Esophagus squamous epithelium (tissue), 5 donors: ENCODE measurements around the gene TEKTIP1. TPM values are rescaled to one million over a fixed set of nuclear protein-coding genes. Genes with fewer than 3 reads are reported as not detected.
"Not testable (repeated sequence)": the region's sequence is repeated elsewhere in the genome, so short reads cannot be mapped to it uniquely, and the experiment has no call there.

Source experiments
- DNase-seq: peaks from one replicate; lab custom pipeline; 2025; lab: John Stamatoyannopoulos, UW
- H3K27ac ChIP-seq, 4 donors: fragments of 200-600 bp; sonication (generic); one replicate each; pipeline ENCODE4 v1.5.1; 2016 to 2019; ENCODE audit warnings: mild to moderate bottlenecking in 1 of 4
- H3K27me3 ChIP-seq, 4 donors: fragments of 200-600 bp; sonication (generic); 1 replicate in 3 of 4; 2 replicates in 1 of 4; pipeline versions ENCODE4 v1.5.1 to v1.6.0; 2017 to 2021; ENCODE audit warnings: antibody characterized with exemption in 1 of 4
- H3K36me3 ChIP-seq, 3 donors: fragments of 200-600 bp; sonication (generic); one replicate each; pipeline ENCODE4 v1.5.1; 2016 to 2019
- H3K4me1 ChIP-seq, 3 donors: fragments of 200-600 bp; sonication (generic); one replicate each; pipeline ENCODE4 v1.5.1; 2017 to 2019
- H3K4me3 ChIP-seq, 4 donors: fragments of 200-600 bp; sonication (generic); 1 replicate in 3 of 4; 2 replicates in 1 of 4; pipeline ENCODE4 v1.5.1; 2016 to 2019; ENCODE audit warnings: mild to moderate bottlenecking in 2 of 4, moderate library complexity in 1 of 4
- H3K9me3 ChIP-seq, 3 donors: fragments of 200-600 bp; sonication (generic); one replicate each; pipeline ENCODE4 v1.5.1; 2016 to 2019
- POLR2A ChIP-seq, 4 donors: fragments of 450-650 bp; IDR thresholded peaks; one replicate each; pipeline ENCODE4 v1.6.1; 2017; ENCODE audit warnings: antibody characterized with exemption in 4 of 4, mild to moderate bottlenecking in 4 of 4, moderate library complexity in 3 of 4
- WGBS, 2 donors: methylation state at CpG; one replicate each; pipeline ENCODE4 v1.1.5; 2018; 5-methylcytosine and 5-hydroxymethylcytosine counted together
- intact Hi-C: fragments of 100-400 bp; cut with DNase I; formaldehyde crosslinking; loops from one replicate; pipeline ENCODE4 v1.15.0; 2022
- total RNA-seq, 4 donors: library from RNA; depleted of rRNA; stranded (reverse); fragments of >200 nt; gene quantifications; one replicate each; pipeline ENCODE4 v1.1.0, GENCODE V29; 2016
- TF ChIP-seq, protein P1 (sequence below), 6 experiments: fragments of 450-650 bp in 4 of 6; fragments of 200-600 bp in 2 of 6; sonication (generic) in 2 of 6; IDR thresholded peaks; one replicate each; pipeline ENCODE4 v1.5.1; 2016 to 2019; ENCODE audit warnings: antibody characterized with exemption in 6 of 6, mild to moderate bottlenecking in 4 of 6, moderate library complexity in 4 of 6
- donor health status: DM: yes; HTN: yes; CAD: no.

TEKTIP1 gene
- total RNA-seq, 4 donors from 2014 or later = 0.95 TPM; not detected in 3

DNA sequence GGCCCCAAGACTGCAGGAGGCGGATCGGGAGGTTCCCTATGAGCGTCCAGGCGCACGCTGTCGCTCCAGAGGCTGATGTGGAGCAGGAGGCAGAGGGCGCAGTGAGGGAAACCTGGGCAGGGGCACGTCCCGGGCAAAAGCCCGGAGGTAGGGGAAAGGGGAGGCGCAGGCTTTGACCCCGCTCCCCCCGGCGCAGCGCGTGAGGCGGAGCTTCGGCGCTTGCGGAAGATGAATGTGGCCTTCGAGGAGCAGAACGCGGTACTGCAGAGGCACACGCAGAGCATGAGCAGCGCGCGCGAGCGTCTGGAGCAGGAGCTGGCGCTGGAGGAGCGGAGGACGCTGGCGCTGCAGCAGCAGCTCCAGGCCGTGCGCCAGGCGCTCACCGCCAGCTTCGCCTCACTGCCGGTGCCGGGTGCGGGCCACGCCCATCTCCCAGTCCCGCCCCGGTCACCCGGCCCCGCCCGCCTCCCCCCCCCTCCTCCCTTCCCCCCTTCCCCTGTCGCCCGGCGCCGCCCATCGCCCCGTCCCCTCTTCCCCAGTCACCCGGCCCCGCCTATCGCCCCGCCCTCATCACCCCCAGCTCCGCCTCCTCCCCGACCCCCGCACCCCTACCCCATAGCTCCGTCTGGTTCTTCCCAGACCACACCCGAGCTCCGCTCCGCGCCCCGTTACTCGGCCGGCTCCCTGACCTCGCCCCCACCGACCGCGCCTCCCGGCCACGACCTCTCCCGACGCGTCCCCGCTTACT lies 37.9 kb downstream of the TEKTIP1 start:
- 50 to 60% methylated on average over 1 to 18 of the region's 78 CpGs for WGBS, 2 donors
- intact Hi-C loops = no loop called here
- Histone ChIP-seq H3K4me1 (peaks cover 25 to 70% (median 28%) of the 10 kb centered on the region in 3 donors), H3K9me3 (no peaks in the 10 kb centered on the region), H3K27me3 (no peaks in the 10 kb centered on the region), H3K27ac (peak overlapping the region; percentile 25 to 91 (median 81)), H3K4me3 (peak overlapping the region; percentile 18 to 66 (median 40)), H3K36me3 (peaks cover 0 to 14% (median 3%) of the 10 kb centered on the region in 3 donors)
- DNase-seq = no peak
- TF ChIP-seq, protein P1, sequence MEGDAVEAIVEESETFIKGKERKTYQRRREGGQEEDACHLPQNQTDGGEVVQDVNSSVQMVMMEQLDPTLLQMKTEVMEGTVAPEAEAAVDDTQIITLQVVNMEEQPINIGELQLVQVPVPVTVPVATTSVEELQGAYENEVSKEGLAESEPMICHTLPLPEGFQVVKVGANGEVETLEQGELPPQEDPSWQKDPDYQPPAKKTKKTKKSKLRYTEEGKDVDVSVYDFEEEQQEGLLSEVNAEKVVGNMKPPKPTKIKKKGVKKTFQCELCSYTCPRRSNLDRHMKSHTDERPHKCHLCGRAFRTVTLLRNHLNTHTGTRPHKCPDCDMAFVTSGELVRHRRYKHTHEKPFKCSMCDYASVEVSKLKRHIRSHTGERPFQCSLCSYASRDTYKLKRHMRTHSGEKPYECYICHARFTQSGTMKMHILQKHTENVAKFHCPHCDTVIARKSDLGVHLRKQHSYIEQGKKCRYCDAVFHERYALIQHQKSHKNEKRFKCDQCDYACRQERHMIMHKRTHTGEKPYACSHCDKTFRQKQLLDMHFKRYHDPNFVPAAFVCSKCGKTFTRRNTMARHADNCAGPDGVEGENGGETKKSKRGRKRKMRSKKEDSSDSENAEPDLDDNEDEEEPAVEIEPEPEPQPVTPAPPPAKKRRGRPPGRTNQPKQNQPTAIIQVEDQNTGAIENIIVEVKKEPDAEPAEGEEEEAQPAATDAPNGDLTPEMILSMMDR (IDR thresholded peaks at IDR 0.05) = no peak
- peak in 1 of 4 donors; percentile 20 for TF ChIP-seq POLR2A (IDR thresholded peaks at IDR 0.05)

- H3K27me3 ChIP-seq = no peaks in the 10 kb centered on the region
- peaks cover 0 to 14% (median 3%) of the 10 kb centered on the region in 3 donors for H3K36me3 ChIP-seq
- peaks cover 22 to 64% (median 24%) of the 10 kb centered on the region in 3 donors for H3K4me1 ChIP-seq
- peak overlapping the region in 1 of 4 donors; percentile 66 for H3K4me3 ChIP-seq
- 94% methylated on average over 11 of the region's 60 CpGs; no CpG with 5 or more reads in 1 of the 2 donors for WGBS, 2 donors
- H3K9me3 ChIP-seq = no peaks in the 10 kb centered on the region
- peak overlapping the region; percentile 25 to 91 (median 81) for H3K27ac ChIP-seq
- DNase-seq = no peak
- TF ChIP-seq POLR2A (IDR thresholded peaks at IDR 0.05) = no peak
- TF ChIP-seq, protein P1 (IDR thresholded peaks at IDR 0.05) = no peak
- intact Hi-C loops = no loop called here
These were observed 38.9 kb downstream of the TEKTIP1 start for GRCh38 chr19:3577723-3578344.

DNA sequence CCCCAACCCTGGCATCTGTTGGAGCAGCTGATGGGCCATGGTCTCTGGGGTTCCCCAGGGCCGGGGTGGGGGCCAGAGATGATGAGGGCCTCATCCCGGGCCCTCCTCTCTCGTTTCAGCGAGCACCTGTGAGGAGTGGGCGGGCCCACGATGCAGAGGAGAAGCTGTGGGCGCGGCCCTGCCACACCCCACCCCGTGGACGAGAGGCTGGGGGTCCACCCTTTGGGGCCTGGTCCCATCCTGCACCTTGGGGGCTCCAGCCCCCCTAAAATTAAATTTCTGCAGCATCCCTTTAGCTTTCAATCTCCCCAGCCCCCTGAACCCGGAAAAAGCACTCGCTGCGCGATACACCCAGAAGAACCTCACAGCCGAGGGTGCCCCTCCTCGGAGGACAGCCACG lies 39.4 kb downstream of the TEKTIP1 start:
- intact Hi-C loops = no loop called here
- TF ChIP-seq, protein P1 (IDR thresholded peaks at IDR 0.05) = no peak
- TF ChIP-seq POLR2A (IDR thresholded peaks at IDR 0.05) = no peak
- peak overlapping the region in 3 of 4 donors; percentile 81 to 91 (median 81) for H3K27ac ChIP-seq
- no peaks in the 10 kb centered on the region for H3K27me3 ChIP-seq
- DNase-seq = no peak
- peaks cover 22 to 60% (median 23%) of the 10 kb centered on the region in 3 donors for H3K4me1 ChIP-seq
- WGBS, 2 donors = 36 to 79% methylated on average over 3 to 11 of the region's 17 CpGs
- H3K36me3 ChIP-seq = peaks cover 0 to 14% (median 3%) of the 10 kb centered on the region in 3 donors
- no peaks in the 10 kb centered on the region for H3K9me3 ChIP-seq
- no peak overlapping the region for H3K4me3 ChIP-seq

GRCh38 chr19:3580156-3580934 lies 41.4 kb downstream of the TEKTIP1 start:
- TF ChIP-seq, protein P1 (IDR thresholded peaks at IDR 0.05) = no peak
- no peak for TF ChIP-seq POLR2A (IDR thresholded peaks at IDR 0.05)
- Histone ChIP-seq H3K4me1 (peaks cover 15 to 45% (median 23%) of the 10 kb centered on the region in 3 donors), H3K9me3 (no peaks in the 10 kb centered on the region), H3K4me3 (no peak overlapping the region), H3K36me3 (peaks cover 0 to 2% (median 1%) of the 10 kb centered on the region in 3 donors), H3K27me3 (peaks cover 0 to 12% (median 0%) of the 10 kb centered on the region in 4 donors), H3K27ac (peak overlapping the region; percentile 43 to 81 (median 62))
- 38 to 52% methylated on average over 11 of the region's 11 CpGs for WGBS, 2 donors
- intact Hi-C loops = no loop called here
- DNase-seq = no peak

- WGBS, 2 donors = 75 to 81% methylated on average over 2 to 3 of the region's 4 CpGs
- Histone ChIP-seq H3K27ac (peak overlapping the region in 1 of 4 donors; percentile 4), H3K27me3 (peaks cover 0 to 26% (median 7%) of the 10 kb centered on the region in 4 donors), H3K4me1 (peaks cover 6 to 45% (median 17%) of the 10 kb centered on the region in 3 donors)
- H3K4me3 ChIP-seq, H3K36me3 ChIP-seq, H3K9me3 ChIP-seq, intact Hi-C loops, DNase-seq: not testable (repeated sequence)
These were observed 42.8 kb downstream of the TEKTIP1 start for GRCh38 chr19:3581792-3582191.

DNA sequence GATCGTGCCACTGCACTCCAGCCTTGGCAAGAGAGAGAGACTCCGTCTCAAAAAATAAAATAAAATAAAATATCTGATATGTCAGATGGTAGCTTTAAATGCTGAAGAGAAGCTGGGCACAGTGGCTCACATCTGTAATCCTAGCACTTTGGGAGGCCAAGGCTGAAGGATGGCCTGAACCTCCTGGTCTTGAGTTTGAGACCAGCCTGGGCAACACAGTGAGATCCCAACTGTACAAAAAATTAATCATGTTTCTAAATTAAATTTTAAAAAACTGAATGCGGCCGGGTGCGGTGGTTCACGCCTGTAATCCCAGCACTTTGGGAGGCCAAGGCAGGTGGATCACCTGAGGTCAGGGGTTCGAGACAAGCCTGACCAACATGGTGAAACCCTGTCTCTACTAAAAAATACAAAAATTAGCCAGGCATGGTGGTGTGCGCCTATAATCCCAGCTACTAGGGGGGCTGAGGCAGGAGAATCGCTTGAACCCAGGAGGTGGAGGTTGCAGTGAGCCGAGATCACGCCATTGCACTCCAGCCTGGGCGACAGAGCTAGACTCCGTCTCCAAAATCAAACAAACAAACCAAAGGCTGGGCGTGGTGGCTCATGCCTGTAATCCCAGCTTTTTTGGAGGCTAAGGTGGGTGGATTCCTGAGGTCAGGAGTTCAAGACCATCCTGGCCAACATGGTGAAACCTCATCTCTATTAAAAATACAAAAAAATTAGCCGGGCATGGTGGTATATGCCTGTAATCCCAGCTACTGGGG lies 45.2 kb downstream of the TEKTIP1 start:
- H3K4me1 ChIP-seq = peaks cover 5 to 31% (median 11%) of the 10 kb centered on the region in 3 donors
- H3K4me3 ChIP-seq, H3K27ac ChIP-seq, H3K36me3 ChIP-seq, intact Hi-C loops, H3K9me3 ChIP-seq, DNase-seq: not testable (repeated sequence)
- H3K27me3 ChIP-seq = peaks cover 0 to 30% (median 7%) of the 10 kb centered on the region in 4 donors
- 79 to 82% methylated on average over 11 to 15 of the region's 15 CpGs for WGBS, 2 donors
